Heart left ventricle (tissue), 16 donors: Measurements from ENCODE around the gene CALM3. TPM values are rescaled to one million over a fixed set of nuclear protein-coding genes. Genes with fewer than 3 reads are reported as not detected.
A peak's percentile ranks its signal among the peaks of the same experiment; 100 is the strongest.

Source experiments
- ATAC-seq, 4 donors: fragments of 200-7000 bp; cut with Tn5 transposase; one replicate each; pipeline ENCODE4 v1.9.1; 2020 to 2022; ENCODE audit warnings: moderate library complexity in 4 of 4, mild to moderate bottlenecking in 3 of 4, moderate number of reproducible peaks in 1 of 4
- DNase-seq, 5 donors: peaks; one replicate each; pipeline ENCODE4 v3.0.0-alpha.2; 2020
- H3K27ac ChIP-seq, 12 donors: fragments of 200-600 bp; sonication (generic) in 4 of 12; one replicate each; pipeline versions ENCODE4 v1.5.0 to v1.8.0; 2016 to 2022; ENCODE audit warnings: mild to moderate bottlenecking in 2 of 12
- H3K27me3 ChIP-seq, 9 donors: fragments of 200-600 bp; sonication (generic) in 2 of 9; one replicate each; pipeline versions ENCODE4 v1.5.1 to v1.8.0; 2016 to 2022; ENCODE audit warnings: mild to moderate bottlenecking in 3 of 9
- H3K36me3 ChIP-seq, 9 donors: fragments of 200-600 bp; sonication (generic) in 2 of 9; one replicate each; pipeline versions ENCODE4 v1.5.0 to v1.8.0; 2018 to 2022; ENCODE audit warnings: mild to moderate bottlenecking in 2 of 9
- H3K4me1 ChIP-seq, 12 donors: fragments of 200-600 bp; sonication (generic) in 4 of 12; one replicate each; pipeline versions ENCODE4 v1.5.0 to v1.8.0; 2016 to 2022; ENCODE audit warnings: mild to moderate bottlenecking in 3 of 12
- H3K4me3 ChIP-seq, 12 donors: fragments of 200-600 bp; sonication (generic) in 4 of 12; one replicate each; pipeline versions ENCODE4 v1.5.0 to v1.8.0; 2017 to 2022; ENCODE audit warnings: mild to moderate bottlenecking in 9 of 12, moderate library complexity in 4 of 12
- H3K9me3 ChIP-seq, 12 donors: fragments of 200-600 bp; sonication (generic) in 4 of 12; one replicate each; pipeline versions ENCODE4 v1.5.0 to v1.8.0; 2016 to 2022; ENCODE audit warnings: mild to moderate bottlenecking in 1 of 12
- POLR2A ChIP-seq, 2 donors: fragments of 450-650 bp; IDR thresholded peaks; one replicate each; pipeline ENCODE4 v1.6.1; 2017; ENCODE audit warnings: antibody characterized with exemption in 2 of 2, mild to moderate bottlenecking in 2 of 2, moderate library complexity in 2 of 2
- WGBS, 4 donors: extraction: QIAGEN DNeasy Blood & Tissue Kit in 2 of 4; methylation state at CpG; one replicate each; pipeline versions ENCODE4 v1.1.5 to v1.1.7; 2013 to 2018; 5-methylcytosine and 5-hydroxymethylcytosine counted together
- intact Hi-C, 10 donors: fragments of 100-400 bp; cut with DNase I; formaldehyde crosslinking; loops; one replicate each; pipeline versions ENCODE4 v1.11.1 to v1.14.2; 2022
- polyA plus RNA-seq, 2 donors: library from polyadenylated mRNA; stranded (reverse); fragments of 200-250 nt; gene quantifications; one replicate each; pipeline ENCODE4 v1.2.3, GENCODE V29; 2013
- total RNA-seq, 9 donors: library from RNA; depleted of rRNA in 2 of 9; stranded (reverse); fragments of >200 nt in 2 of 9; fragmentation: NEBNext Ultra II Directional in 3 of 9; extraction: Animal tissue kit (Norgen Biotek cat#: 25700) in 3 of 9; gene quantifications; one replicate each; pipeline versions ENCODE4 v1.1.0 to v1.2.4, GENCODE V29; 2016 to 2023
- TF ChIP-seq, protein P1 (sequence below), 12 donors: fragments of 200-600 bp; sonication (generic) in 4 of 12; IDR thresholded peaks; one replicate each; pipeline versions ENCODE4 v1.5.0 to v1.8.0; 2018 to 2022; ENCODE audit warnings: antibody characterized with exemption in 12 of 12, mild to moderate bottlenecking in 5 of 12
- donor health status: ischemic (EF 13 %, LVEDD 7.1; RV severe dilation, severe dysfunction).
- donor health status: healthy with polysubstance abuse.
- donor health status: DM: no; HTN: yes; CAD: no.
- donor health status: DM: no; HTN: no; CAD: no.
- donor health status: ischemic (EF 25% LVEDD 6.9; RV normal size, moderate dysfunction).
- donor health status: ischemic (EF 25% LVEDD 5.7; RV mildly dilated, moderate dysfunction).
- donor health status: healthy.
- donor health status: DM: yes; HTN: yes; CAD: no.
- donor health status: ischemic (EF 35%, LVEDD 5.7; RV mildly dilated, moderate dysfunction).
- donor health status: nonischemic (EF 11% LVEDD 7.7; RV severe dilation, severe dysfunction).
- donor health status: DM: yes; HTN: yes; CAD: no.
- donor health status: PGD.
- donor health status: ischemic (EF 29% LVEDD 5.4; RV normal size, mild dysfunction).
- donor health status: nonischemic (EF 23%, LVEDD 6.1; RV moderate dilation, normal function).

CALM3 gene
- total and polyA plus RNA-seq, 11 donors = 204 to 417 (median 290) TPM

DNA sequence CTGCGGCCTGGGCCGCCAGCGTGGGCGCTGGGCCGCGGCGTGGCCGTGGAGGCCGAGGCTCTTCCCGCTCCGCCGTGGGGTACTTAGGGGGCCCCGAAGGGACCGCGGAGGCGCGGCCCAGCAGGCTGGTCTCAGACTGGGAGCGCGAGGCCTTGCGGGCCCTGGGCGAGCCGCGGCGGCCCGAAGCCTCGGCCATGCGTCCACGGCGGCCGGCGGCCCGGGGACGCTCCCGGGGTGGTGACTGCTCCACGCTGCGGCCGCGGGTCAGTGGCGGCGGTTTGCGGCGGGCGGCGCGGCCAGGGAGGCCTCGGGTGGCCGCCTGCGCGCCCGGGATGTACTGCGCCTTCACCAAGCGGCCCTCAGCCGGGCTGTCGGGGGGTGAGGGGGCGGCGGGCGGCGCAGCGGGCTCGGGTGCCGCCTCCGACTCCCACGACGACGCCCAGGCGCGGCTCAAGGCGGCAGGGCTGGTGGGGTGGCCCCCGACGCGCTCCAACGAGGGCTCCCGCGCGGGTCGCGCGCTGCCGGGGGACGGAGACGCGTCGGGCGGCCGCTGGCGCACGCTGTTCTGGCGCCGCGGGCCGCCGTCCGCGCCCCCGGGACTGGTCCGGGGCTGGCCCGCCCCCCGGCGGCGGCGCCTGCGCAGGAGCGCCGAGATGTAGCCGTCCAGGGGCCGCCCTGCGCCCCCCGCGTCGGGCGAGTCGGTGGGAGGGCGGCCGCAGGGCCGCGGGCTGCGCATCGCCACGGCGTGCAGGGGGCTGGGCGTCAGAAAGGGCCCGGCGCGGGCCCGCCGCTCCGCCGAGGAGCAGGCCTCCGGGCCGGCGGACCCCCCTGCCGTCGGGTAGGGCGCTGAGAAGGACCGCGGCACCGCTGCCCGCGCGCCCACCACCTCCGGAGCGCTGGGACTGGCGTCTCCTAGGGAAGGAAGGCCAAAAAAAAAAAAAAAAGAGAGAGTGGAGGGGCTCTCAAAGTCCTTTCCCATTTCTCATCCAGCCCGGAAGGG lies 48.1 kb downstream of the CALM3 start:
- DNase-seq = no peak
- 62 to 75% (median 68%) methylated on average over 50 to 144 of the region's 144 CpGs for WGBS, 4 donors
- no peak for ATAC-seq

GRCh38 chr19:46650445-46650844 lies 49.3 kb downstream of the CALM3 start:
- intact Hi-C loops = no loop called here
- no peak for TF ChIP-seq POLR2A (IDR thresholded peaks at IDR 0.05)
- TF ChIP-seq, protein P1, sequence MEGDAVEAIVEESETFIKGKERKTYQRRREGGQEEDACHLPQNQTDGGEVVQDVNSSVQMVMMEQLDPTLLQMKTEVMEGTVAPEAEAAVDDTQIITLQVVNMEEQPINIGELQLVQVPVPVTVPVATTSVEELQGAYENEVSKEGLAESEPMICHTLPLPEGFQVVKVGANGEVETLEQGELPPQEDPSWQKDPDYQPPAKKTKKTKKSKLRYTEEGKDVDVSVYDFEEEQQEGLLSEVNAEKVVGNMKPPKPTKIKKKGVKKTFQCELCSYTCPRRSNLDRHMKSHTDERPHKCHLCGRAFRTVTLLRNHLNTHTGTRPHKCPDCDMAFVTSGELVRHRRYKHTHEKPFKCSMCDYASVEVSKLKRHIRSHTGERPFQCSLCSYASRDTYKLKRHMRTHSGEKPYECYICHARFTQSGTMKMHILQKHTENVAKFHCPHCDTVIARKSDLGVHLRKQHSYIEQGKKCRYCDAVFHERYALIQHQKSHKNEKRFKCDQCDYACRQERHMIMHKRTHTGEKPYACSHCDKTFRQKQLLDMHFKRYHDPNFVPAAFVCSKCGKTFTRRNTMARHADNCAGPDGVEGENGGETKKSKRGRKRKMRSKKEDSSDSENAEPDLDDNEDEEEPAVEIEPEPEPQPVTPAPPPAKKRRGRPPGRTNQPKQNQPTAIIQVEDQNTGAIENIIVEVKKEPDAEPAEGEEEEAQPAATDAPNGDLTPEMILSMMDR (IDR thresholded peaks at IDR 0.05) = no peak
- no peak for DNase-seq
- ATAC-seq = no peak
- WGBS, 4 donors = 87 to 89% (median 88%) methylated on average over 7 of the region's 7 CpGs
- Histone ChIP-seq H3K27ac (no peak overlapping the region), H3K36me3 (peaks cover 0 to 17% (median 4%) of the 10 kb centered on the region in 9 donors), H3K4me3 (no peak overlapping the region), H3K4me1 (peaks cover 0 to 9% (median 0%) of the 10 kb centered on the region in 12 donors), H3K9me3 (peaks cover 0 to 11% (median 0%) of the 10 kb centered on the region in 12 donors), H3K27me3 (peaks cover 0 to 47% (median 0%) of the 10 kb centered on the region in 9 donors)

More for the DNA sequence above, 48.1 kb downstream of the CALM3 start:
- H3K9me3 ChIP-seq = peaks cover 0 to 11% (median 0%) of the 10 kb centered on the region in 12 donors
- intact Hi-C loops = no loop called here
- no peak overlapping the region for H3K4me3 ChIP-seq
- H3K27me3 ChIP-seq = peaks cover 0 to 58% (median 0%) of the 10 kb centered on the region in 9 donors
- H3K36me3 ChIP-seq = peaks cover 0 to 17% (median 4%) of the 10 kb centered on the region in 9 donors
- peaks cover 0 to 13% (median 0%) of the 10 kb centered on the region in 12 donors for H3K4me1 ChIP-seq
- no peak for TF ChIP-seq POLR2A (IDR thresholded peaks at IDR 0.05)
- TF ChIP-seq, protein P1 (IDR thresholded peaks at IDR 0.05) = no peak
- no peak overlapping the region for H3K27ac ChIP-seq

DNA sequence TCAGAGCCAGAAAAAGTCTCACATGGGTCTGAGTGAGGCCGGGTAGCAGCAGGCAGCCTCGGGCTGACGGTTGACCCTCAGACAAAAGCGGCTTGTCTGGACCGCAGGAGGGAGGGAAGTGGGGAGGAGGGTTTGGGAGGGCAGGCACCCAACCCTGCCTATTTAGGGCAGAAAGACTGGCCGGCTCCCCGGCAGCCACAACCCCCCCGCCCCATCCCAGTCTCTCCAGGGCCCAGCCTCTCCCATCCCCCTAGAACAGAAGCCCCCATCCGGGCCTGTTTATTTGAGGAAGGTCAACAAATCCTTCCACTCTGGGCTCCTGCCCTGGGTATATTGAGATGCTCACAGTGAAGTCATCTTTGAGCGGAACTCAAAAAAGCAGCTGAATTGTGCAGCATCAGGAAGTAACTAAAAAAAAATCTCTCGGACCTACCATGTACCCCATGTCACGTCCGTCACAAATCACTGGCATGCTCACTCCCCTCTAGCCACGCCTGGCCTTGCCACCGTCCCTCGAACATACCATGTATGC lies 53.6 kb downstream of the CALM3 start:
- DNase-seq (peak in 2 of 5 donors; percentile 36 to 40), ATAC-seq (peak in 1 of 4 donors; percentile 45)
- 57 to 65% (median 63%) methylated on average over 13 to 16 of the region's 16 CpGs for WGBS, 4 donors
- intact Hi-C loops = no loop called here
- peaks cover 0 to 11% (median 0%) of the 10 kb centered on the region in 9 donors for H3K36me3 ChIP-seq
- no peaks in the 10 kb centered on the region for H3K9me3 ChIP-seq
- peak overlapping the region in 1 of 12 donors; percentile 7 for H3K4me3 ChIP-seq
- no peak for TF ChIP-seq POLR2A (IDR thresholded peaks at IDR 0.05)
- TF ChIP-seq, protein P1 (IDR thresholded peaks at IDR 0.05) = no peak
- peak overlapping the region in 8 of 12 donors; percentile 10 to 74 (median 52) for H3K27ac ChIP-seq
- H3K27me3 ChIP-seq = peaks cover 0 to 36% (median 0%) of the 10 kb centered on the region in 9 donors
- H3K4me1 ChIP-seq = peaks cover 0 to 19% (median 7%) of the 10 kb centered on the region in 12 donors

DNA sequence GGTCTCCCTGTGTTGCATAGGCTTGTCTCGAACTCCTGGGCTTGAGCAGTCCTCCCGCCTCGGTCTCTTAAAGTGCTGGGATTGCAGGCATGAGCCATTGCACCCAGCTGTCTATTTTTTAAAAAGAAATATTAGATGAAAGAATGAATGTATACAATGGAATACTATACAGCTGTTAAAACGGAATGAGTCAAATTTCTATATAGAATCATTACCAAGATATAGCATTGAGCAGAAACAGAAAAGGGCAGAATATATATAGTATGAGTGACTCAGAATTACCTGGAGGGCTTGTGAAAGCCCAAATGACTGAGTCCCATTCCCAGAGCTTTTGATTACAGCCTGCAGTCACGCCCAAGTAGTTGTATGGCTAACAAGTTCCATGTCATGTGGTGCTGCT lies 55.4 kb downstream of the CALM3 start:
- peaks cover 0 to 11% (median 0%) of the 10 kb centered on the region in 9 donors for H3K36me3 ChIP-seq
- H3K4me3 ChIP-seq = no peak overlapping the region
- no peaks in the 10 kb centered on the region for H3K9me3 ChIP-seq
- WGBS, 4 donors = 95 to 99% (median 98%) methylated on average over 5 of the region's 5 CpGs
- TF ChIP-seq, protein P1 (IDR thresholded peaks at IDR 0.05) = no peak
- TF ChIP-seq POLR2A (IDR thresholded peaks at IDR 0.05) = no peak
- peaks cover 0 to 31% (median 0%) of the 10 kb centered on the region in 9 donors for H3K27me3 ChIP-seq
- intact Hi-C loops = no loop called here
- no peak for ATAC-seq
- no peak for DNase-seq
- peak overlapping the region in 1 of 12 donors; percentile 44 for H3K27ac ChIP-seq
- peaks cover 0 to 30% (median 17%) of the 10 kb centered on the region in 12 donors for H3K4me1 ChIP-seq
